Ectodermal cell (in vitro differentiated cells): ENCODE data around the gene PDE2A.
A peak's percentile ranks its signal among the peaks of the same experiment; 100 is the strongest.

Experiments
- H3K27ac ChIP-seq: 2 replicates; pipeline ENCODE4 v1.7.0; 2013; ENCODE audit warnings: mild to moderate bottlenecking, low read depth, low read length; ENCODE audit not compliant: insufficient read depth, poor library complexity, severe bottlenecking
- H3K27me3 ChIP-seq: 2 replicates; pipeline ENCODE4 v1.7.0; 2013; ENCODE audit warnings: mild to moderate bottlenecking, low read length; ENCODE audit not compliant: insufficient read depth, control insufficient read depth, poor library complexity, severe bottlenecking
- H3K36me3 ChIP-seq: one replicate; pipeline ENCODE4 v1.7.0; 2013; ENCODE audit warnings: low read length; ENCODE audit not compliant: control insufficient read depth, insufficient read depth
- H3K4me1 ChIP-seq: one replicate; pipeline ENCODE4 v1.7.0; 2013; ENCODE audit warnings: low read length; ENCODE audit not compliant: control insufficient read depth, insufficient read depth
- H3K4me3 ChIP-seq: 2 replicates; pipeline ENCODE4 v1.7.0; 2013; ENCODE audit warnings: low read depth, low read length, control low read depth; ENCODE audit not compliant: insufficient read depth
- H3K9me3 ChIP-seq: 2 replicates; pipeline ENCODE4 v1.7.0; 2013; ENCODE audit warnings: mild to moderate bottlenecking, low read length, moderate library complexity; ENCODE audit not compliant: control insufficient read depth
- WGBS, 2 experiments: methylation state at CpG; one replicate each; pipeline ENCODE4 v1.1.7; 2013; ENCODE audit warnings: missing lambda C conversion rate in 2 of 2; 5-methylcytosine and 5-hydroxymethylcytosine counted together

PDE2A gene

GRCh38 chr11:72705442-72706365 lies 31.5 kb upstream of the PDE2A start:
- Histone ChIP-seq H3K9me3 (no peaks in the 10 kb centered on the region), H3K27ac (peak overlapping the region; percentile 52), H3K4me3 (no peak overlapping the region), H3K27me3 (no peaks in the 10 kb centered on the region), H3K36me3 (no peaks in the 10 kb centered on the region), H3K4me1 (peaks cover 53% of the 10 kb centered on the region)
- 58 to 67% methylated on average over 12 of the region's 12 CpGs for WGBS, 2 experiments

- 49 to 63% methylated on average over 3 to 4 of the region's 4 CpGs for WGBS, 2 experiments
- no peak overlapping the region for H3K27ac ChIP-seq
These were observed 30.6 kb upstream of the PDE2A start for GRCh38 chr11:72704783-72705265.

GRCh38 chr11:72704028-72704782 lies 30.0 kb upstream of the PDE2A start:
- Histone ChIP-seq H3K9me3 (no peaks in the 10 kb centered on the region), H3K36me3 (no peaks in the 10 kb centered on the region), H3K27me3 (no peaks in the 10 kb centered on the region), H3K4me1 (peaks cover 53% of the 10 kb centered on the region), H3K27ac (peak overlapping the region; percentile 42), H3K4me3 (no peak overlapping the region)
- WGBS, 2 experiments: 88 to 89% methylated on average over 13 of the region's 13 CpGs

More at GRCh38 chr11:72704783-72705265, 30.6 kb upstream of the PDE2A start:
- Histone ChIP-seq H3K9me3 (no peaks in the 10 kb centered on the region), H3K4me1 (peaks cover 53% of the 10 kb centered on the region), H3K4me3 (no peak overlapping the region), H3K36me3 (no peaks in the 10 kb centered on the region), H3K27me3 (no peaks in the 10 kb centered on the region)

GRCh38 chr11:72703267-72704008 lies 29.2 kb upstream of the PDE2A start:
- Histone ChIP-seq H3K27me3 (no peaks in the 10 kb centered on the region), H3K36me3 (no peaks in the 10 kb centered on the region), H3K9me3 (no peaks in the 10 kb centered on the region), H3K4me3 (no peak overlapping the region), H3K4me1 (peaks cover 53% of the 10 kb centered on the region), H3K27ac (peak overlapping the region; percentile 44)
- 57 to 60% methylated on average over 10 to 11 of the region's 11 CpGs for WGBS, 2 experiments

GRCh38 chr11:72702577-72703241 lies 28.5 kb upstream of the PDE2A start:
- H3K27ac ChIP-seq: peak overlapping the region; percentile 44
- WGBS, 2 experiments: 87 to 90% methylated on average over 15 of the region's 15 CpGs
- H3K27me3 ChIP-seq: no peaks in the 10 kb centered on the region
- H3K4me3 ChIP-seq: no peak overlapping the region
- peaks cover 51% of the 10 kb centered on the region for H3K4me1 ChIP-seq
- H3K36me3 ChIP-seq: no peaks in the 10 kb centered on the region
- no peaks in the 10 kb centered on the region for H3K9me3 ChIP-seq

GRCh38 chr11:72702096-72702495 lies 27.9 kb upstream of the PDE2A start:
- H3K4me1 ChIP-seq: peaks cover 45% of the 10 kb centered on the region
- H3K27ac ChIP-seq: no peak overlapping the region
- no peak overlapping the region for H3K4me3 ChIP-seq
- H3K36me3 ChIP-seq: no peaks in the 10 kb centered on the region
- no peaks in the 10 kb centered on the region for H3K27me3 ChIP-seq
- no peaks in the 10 kb centered on the region for H3K9me3 ChIP-seq
- 89 to 91% methylated on average over 7 of the region's 7 CpGs for WGBS, 2 experiments

- Histone ChIP-seq H3K4me1 (peaks cover 40% of the 10 kb centered on the region), H3K9me3 (no peaks in the 10 kb centered on the region), H3K27me3 (no peaks in the 10 kb centered on the region), H3K4me3 (no peak overlapping the region), H3K36me3 (no peaks in the 10 kb centered on the region), H3K27ac (no peak overlapping the region)
- 95 to 96% methylated on average over 10 of the region's 10 CpGs for WGBS, 2 experiments
These were observed 27.2 kb upstream of the PDE2A start for GRCh38 chr11:72701466-72701865.

GRCh38 chr11:72700146-72700545 lies 25.9 kb upstream of the PDE2A start:
- WGBS, 2 experiments: 76 to 82% methylated on average over 3 of the region's 3 CpGs
- Histone ChIP-seq H3K36me3 (no peaks in the 10 kb centered on the region), H3K27me3 (no peaks in the 10 kb centered on the region)

GRCh38 chr11:72697814-72698213 lies 23.6 kb upstream of the PDE2A start:
- 92 to 93% methylated on average over 16 of the region's 16 CpGs for WGBS, 2 experiments
- no peaks in the 10 kb centered on the region for H3K27me3 ChIP-seq
- peaks cover 5% of the 10 kb centered on the region for H3K4me1 ChIP-seq
- H3K36me3 ChIP-seq: peaks cover 9% of the 10 kb centered on the region
- H3K27ac ChIP-seq: no peak overlapping the region
- no peaks in the 10 kb centered on the region for H3K9me3 ChIP-seq
- no peak overlapping the region for H3K4me3 ChIP-seq

More at GRCh38 chr11:72700146-72700545, 25.9 kb upstream of the PDE2A start:
- H3K4me1 ChIP-seq: peaks cover 28% of the 10 kb centered on the region
- H3K9me3 ChIP-seq: no peaks in the 10 kb centered on the region
- H3K4me3 ChIP-seq: no peak overlapping the region
- no peak overlapping the region for H3K27ac ChIP-seq
